T-helper 2 cell treated with Interferon-gamma antibody and Interleukin-4, amounts not matched to agents 100 ng/mL and 5 ng/mL, for 36 hours (primary cell): ENCODE results near the gene STIM1. TPM values are rescaled to one million over a fixed set of nuclear protein-coding genes. Genes with fewer than 3 reads are reported as not detected.

Experiments used
- intact Hi-C: fragments of 100-400 bp; cut with micrococcal nuclease; formaldehyde crosslinking; loops from one replicate; pipeline ENCODE4 v1.15.1; 2023
- total RNA-seq: library from RNA; stranded (reverse); gene quantifications from 2 replicates; pipeline ENCODE4 v1.2.3, GENCODE V29; 2022

STIM1 gene
- total RNA-seq, 1 donor from 2014 or later, result 93.1 TPM

DNA sequence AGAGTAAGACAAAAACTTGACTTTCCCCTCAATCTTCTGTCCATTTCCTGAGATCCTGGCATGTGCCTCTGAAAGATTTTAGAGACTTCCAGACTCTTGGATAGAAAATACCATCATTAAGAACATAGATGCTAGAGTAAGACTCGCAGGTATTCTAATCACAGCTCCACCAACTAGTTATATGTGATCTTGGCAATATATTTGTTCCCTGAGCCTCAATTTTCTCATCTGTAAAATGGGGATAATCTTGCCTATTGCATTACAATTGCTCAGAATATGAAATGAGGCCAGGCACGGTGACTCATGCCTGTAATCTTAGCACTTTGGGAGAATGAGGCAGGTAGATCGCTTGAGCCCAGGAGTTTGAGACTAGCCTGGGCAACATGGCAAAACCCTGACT lies 25.4 kb upstream of the STIM1 start:
- intact Hi-C loops, result no loop called here

DNA sequence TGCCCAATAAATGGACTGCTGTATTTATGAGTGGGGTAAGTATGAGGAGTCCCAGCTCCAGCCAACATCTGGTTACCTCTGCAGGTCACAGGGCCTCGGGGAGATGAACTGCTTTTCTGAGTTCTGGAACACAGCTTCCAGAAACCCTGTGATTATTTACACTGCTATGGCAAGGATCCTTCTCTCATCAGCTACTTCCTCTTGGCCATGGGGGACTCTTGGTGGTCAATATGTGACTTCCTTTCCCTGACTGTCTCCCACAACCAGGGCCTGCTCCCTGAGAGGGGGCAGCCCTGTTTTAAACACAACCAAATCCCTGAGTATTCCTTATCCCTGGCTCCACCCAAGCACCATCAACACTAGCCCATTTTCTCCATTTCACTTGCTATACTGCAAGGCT lies 24.7 kb upstream of the STIM1 start:
- intact Hi-C loops, result no loop called here

DNA sequence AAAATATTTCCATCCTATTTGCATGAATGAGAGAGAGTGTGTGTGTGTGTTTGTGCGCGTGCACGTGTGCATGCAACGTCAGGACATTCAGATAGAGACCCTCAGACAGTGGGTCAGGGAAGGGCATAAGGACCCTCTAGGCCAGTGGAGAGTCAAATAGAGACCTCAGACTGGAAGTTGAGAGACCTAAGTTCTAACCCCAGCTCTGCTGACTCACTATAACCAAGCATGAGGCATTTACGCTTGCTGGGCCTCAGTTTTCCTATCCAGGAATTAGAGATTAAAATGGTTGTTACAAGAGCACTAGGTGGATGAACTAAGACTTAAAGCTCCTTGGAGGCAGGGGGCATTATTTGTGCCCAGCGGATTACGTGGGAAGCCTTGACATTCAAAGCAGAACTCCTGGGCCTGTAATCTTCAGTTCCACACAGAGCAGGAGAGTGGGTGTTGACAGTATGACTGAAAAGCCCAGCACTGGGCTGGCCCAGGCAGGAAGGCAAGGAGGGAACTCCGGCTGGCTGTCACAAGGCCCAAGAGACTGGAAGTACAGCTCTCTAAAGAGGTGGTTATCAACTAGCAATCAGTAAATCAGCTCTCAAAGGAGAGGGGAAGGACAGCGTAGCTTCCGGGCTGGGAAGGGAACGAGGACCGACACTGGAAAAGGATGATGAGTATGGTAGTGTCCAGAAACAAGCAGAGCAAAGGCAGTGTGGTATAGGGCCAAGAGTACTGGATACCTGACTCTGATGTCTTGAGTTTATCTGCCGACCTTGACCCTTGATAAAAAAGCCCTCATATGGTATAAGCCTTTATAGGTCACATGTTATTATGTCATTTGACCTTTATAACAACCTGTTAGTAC lies 23.9 kb upstream of the STIM1 start:
- intact Hi-C loops, result no loop called here

DNA sequence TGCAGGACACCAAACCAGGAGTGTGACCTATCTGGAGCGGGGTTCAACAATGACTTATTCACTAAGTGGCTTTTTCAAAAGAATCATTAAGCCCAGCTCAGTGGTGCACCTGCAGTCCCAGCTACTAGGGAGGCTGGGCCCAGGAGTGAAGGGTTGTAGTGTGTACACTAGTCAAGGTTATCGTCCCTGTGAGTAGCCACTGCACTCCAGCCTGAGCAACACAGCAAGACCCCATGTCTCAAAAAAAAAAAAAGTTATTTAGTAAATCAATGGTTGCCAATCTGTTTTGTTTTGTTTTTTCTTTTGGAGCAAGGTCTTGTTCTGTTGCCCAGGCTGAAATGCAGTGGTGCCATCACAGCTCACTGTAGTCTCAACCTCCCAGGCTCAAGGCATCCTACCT lies 22.6 kb upstream of the STIM1 start:
- intact Hi-C loops, result no loop called here

DNA sequence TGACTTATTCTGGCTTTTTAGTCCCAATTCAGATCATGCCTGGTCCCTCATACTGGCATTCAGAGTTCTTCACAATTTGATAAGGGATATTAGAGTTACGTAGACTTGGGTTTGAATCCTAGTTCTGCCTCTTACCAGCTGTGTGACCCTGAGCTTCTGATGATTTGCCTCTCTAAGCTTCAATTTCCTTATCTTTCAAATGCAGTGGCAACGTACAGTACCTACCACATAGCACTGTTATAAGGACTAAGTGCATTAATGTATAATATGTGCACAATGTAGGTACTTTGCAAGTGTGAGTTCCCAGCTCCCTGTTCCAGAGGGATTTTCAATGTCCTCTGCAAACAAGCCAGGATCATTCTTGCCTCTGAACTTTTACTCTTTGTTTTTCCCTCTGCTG lies 22.0 kb upstream of the STIM1 start:
- intact Hi-C loops, result no loop called here

DNA sequence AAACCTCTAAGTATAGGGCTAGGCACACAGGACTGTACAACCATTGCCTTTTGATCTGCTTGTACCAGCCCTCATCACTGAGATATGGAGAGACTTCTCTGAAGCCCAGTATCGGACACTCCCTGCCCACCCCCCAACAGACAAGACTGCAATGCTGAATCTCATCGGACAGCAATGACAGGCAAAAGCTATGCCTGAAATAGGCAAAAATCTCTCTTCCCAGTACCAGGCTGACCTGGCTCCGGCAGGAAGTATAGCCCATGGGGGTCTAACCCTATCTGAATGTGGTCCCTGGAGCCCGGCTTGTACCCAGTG lies 21.2 kb upstream of the STIM1 start:
- intact Hi-C loops, result no loop called here

DNA sequence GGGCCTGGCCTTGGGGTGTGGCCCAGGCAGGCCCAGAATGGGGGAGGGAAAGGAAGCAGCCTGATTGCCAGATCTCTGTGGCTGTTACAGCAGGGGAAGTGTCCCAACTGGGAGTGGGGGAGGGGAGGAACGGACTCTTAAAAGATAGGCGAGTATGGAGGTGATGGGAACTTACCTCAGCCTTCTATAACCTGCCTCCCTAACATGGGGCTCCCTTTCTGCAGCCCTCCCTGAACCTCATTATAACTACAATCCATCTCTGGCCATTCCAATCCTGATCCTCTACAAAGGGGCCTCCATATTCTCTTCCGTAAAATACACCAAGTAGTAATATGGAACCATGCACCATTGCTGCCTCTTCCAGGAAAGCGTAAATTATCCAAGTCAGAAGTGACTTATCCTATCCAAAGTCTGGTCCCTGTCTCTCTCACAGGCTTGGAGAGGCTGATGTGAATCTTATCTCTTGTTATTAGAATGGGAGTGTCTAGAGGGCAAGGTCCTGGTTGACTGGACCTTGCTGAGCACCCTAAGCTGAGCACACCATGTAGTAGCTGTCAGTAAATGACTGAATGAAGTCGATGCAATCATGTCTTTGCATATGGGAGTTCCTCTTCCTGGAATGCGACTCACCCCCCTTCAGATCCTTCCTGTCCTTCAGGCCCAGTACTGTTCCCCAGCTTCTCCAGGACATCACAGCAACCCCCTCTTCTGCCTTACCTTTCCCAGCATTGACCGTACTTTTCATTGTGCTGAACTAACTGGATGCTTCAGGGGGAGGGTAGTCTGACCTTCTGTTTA lies 20.6 kb upstream of the STIM1 start:
- intact Hi-C loops, result no loop called here

DNA sequence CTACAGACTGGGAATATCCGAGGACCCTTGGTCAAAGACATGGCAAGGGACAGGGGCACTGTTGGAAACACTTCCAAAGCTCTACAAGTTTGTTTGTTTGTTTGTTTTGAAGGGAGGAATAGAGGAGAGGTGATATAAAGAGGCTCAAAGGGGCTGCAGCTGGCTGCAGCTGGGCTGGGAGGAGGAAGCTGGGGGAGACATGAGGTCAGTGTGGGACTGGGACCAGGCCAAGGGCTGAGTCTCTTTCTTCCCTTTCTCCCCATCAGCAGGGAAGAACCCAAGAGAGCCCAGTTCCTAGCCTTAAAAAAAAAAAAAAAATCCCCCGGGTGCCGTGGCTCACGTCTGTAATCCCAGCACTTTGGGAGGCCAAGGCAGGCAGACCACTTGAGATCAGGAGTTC lies 19.7 kb upstream of the STIM1 start:
- intact Hi-C loops, result no loop called here

DNA sequence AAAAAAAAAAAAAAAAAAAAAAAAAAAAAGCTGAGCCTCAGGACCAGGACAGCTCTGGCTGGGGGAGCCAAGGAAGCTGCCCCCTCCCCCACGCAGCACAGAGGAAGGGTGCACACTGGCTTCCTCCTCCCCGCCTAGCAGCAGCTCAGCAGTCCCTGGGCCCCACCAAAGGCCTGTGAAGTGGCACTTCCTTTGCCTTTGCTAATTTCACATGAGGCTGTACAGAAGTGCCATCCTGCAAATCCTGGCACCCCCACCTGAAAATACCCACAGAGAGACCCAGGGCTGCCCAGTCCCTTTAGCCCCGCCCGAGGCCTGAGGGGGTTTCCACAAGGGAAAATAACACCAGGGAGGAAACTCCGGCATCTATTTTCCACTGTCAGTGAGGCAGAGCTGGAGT lies 18.6 kb upstream of the STIM1 start:
- intact Hi-C loops, result no loop called here

DNA sequence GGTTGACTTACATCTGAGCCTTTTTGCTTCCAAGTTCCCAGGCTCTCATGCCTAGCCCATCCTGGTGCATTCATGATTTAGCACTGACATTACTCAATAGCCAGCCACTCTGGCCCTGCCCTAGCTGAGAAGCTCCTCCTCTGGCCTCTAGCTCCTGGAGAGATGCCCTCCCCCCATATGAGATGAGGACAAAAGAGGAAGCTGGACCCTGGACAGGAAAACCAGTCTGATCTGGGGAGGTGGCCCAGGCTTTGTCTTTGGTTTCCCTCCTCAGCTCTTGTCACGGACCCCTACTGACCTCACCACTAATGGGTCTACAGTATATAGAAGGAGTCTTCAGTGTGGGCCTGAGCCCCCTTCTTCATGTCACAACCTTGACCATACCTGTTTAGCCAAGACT lies 17.7 kb upstream of the STIM1 start:
- intact Hi-C loops, result no loop called here

DNA sequence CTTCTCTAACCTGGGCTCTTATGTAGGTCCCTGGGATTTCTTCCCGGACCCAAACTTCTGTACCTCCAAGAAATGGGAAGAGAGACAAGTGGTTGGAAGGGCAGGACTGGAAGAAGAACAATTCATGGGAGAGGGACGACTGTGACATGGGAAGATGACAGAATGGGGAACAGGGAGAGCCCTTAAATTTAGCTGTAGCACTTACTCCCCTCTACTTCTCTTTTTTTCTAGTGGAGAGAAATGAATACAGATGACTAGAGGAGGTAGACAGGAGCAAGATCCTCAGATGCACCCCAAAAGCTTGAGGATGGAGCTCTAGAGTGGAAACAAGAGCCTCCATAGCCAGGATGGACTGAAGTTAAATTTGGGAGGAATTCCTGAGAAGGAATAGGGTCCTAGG lies 17.0 kb upstream of the STIM1 start:
- intact Hi-C loops, result no loop called here

DNA sequence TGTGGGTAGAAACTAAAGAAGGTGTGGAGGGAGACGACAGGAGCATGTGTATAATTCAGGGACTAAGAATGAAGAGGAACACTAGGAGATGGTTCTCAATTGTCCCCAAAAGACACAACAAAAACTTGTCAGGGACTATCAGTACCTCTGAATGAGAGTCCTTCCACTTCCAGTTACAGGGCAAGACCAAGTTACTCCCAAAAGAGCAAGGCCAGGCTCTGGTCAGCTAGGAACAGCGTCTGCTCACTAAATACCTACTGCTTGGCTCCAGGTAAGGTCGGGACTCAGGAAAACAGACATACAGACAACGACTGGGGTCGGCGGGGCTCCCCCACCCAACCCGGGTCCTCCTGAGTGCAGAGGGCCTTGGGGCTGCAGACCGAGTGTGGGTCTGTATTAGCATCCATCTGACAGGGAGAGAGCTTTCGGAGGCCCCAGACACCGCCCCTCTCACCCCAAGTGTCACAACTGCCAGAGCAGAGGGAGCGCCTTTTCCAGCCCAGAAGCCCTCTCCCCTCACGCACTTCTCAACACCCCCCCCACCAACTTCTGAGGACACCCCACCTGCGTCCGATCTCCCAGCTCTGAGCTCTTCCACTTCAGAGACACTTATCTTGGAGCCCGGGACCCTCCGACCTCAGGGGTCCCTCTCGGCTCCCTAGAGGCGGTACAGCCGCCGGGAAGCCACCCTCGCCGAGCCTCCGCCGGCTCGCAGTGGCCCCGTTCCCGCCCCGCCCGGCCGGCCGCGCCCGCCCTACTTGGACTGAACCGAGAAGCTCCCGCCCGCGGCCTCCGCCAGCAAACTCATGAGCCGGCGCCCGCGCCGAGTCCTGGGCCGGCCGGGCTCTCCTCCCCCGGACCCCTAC lies 15.2 kb upstream of the STIM1 start:
- intact Hi-C loops, result no loop called here

DNA sequence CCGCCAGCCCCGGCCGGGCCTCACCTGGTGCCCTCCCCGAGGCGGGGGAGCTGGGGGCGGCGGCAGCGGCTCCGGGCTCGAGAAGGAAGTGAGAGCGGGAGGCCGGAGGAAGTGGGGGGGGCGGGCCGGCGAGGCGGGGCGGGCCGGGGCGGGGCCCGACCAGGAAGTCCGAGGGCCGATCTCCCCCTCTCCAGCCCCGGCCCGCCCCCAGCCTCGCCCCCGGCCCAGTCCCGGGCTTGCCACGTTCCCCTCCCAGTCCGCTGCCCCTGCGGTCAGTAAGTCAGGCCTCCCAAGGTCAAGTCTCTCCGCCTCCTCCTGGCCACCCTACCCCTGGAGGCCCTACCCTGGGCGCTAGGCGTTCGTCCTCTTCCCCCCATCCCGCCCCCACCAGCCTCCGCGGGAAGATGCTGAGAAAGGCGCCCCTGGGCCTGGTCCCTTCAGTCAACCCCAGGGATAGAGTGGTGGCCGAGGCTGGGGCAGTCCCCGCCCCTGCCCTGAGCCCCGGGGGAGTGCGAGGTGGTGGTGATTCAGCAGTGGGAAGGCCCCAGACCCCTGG lies 14.5 kb upstream of the STIM1 start, which contains the start of gene RHOG:
Gene RHOG (minus strand): TSS at position 90 of the 556 bp plus-strand sequence. CDS start 12,821 bp downstream, outside the sequence.
- intact Hi-C loops, result loop anchor here (1.0 kb wide), 4 partner anchors 13 to 253 kb away; partner anchors contain the start of genes NUP98 and RRM1

DNA sequence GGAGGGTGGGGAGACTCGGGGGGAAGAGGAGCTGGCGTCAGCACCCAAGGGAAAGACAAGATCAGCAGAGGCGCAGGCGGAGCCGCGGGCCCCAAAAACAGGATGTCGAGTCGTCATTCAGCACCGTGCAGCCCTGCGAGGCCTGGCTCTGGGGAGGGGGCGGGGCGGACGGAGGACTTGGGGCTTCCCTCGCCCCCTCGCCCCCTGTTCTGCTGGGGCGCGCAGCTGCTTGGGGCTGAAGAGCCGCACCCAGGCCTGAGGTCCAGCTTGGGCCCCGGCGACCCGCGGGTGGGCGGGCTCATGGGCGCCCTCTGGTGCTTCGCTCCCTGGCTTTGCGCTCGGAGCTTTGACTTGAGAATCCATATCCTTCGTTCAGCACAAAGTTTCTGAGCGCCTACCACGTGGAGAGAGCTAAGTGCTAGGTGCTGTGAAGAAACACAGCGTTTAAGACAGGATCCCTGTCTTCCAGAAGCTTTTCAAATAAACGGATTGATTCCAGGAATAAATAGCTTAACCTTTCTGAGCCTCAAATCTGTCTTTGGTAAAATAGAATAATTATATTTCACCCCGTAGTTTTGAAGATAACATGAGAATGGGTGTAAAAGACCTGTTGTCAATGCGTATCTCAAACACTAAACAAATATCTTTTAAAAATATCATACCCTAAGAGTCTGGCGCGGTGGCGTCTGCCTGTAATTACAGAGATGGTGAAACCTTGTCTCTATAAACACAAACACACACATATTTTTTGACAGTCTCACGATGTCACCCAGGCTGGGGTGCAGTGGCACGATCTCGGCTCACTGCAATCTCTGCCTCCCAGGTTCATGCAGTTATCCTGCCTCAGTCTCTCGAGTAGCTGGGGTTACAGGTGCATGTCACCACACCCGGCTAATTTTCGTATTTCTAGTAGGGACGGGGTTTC lies 13.8 kb upstream of the STIM1 start:
- intact Hi-C loops, result loop anchor here (1.0 kb wide), 4 partner anchors 13 to 253 kb away; partner anchors contain the start of genes NUP98 and RRM1

DNA sequence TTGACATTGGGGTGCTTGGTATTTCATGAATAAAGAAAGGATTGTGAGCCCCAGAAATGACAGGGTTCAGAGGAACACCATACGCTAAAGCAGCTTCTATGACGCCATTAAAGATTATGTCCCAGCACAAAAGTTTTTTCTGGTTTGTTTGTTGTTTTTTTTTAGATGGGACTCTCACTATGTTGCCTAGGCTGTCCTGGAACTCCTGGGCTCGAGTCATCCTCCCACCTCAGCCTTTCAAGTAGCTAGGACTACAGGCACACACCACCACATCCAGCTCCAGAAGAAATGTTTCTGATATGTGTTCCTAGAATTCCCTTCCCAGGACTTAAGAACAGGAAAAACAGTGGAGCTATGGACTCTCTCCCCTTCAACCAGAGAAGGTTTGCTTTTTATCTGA lies 12.1 kb upstream of the STIM1 start:
- intact Hi-C loops, result no loop called here

DNA sequence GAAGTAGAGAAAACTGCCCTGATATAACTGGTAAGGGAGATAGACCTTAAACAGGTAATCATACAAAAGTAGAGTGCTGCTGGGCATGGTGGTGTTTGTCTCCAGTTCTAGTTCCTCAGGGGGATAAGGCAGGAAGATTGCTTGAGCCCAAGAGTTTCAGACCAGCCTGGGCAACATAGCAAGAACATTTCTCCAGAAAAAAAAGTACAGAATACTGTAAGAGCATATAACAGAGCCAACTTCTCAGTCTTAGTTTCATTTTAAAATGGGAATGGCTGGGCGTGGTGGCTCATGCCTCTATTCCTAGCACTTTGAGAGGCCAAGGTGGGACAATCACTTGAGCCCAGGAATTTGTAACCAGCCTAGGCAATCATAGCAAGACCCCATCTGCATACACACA lies 10.2 kb upstream of the STIM1 start:
- intact Hi-C loops, result no loop called here

DNA sequence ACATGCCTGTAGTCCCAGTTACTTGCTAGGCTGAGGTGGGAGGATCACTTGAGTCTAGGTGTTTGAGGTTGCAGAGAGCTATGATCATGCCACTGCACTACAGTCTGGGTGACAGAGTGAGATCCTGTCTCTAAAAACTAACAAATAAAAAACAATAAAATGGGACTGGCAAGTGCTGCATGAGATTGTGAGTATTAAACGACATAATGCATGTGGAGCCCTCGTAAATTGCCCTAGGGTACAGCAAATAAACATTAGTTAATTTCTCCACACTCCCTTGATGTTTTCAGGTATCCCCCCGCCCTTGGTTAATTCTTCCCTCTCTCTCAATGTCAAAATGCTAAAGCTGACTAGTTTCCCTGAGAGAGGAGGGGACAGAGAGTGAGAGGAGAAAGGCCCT lies 9.8 kb upstream of the STIM1 start:
- intact Hi-C loops, result no loop called here

DNA sequence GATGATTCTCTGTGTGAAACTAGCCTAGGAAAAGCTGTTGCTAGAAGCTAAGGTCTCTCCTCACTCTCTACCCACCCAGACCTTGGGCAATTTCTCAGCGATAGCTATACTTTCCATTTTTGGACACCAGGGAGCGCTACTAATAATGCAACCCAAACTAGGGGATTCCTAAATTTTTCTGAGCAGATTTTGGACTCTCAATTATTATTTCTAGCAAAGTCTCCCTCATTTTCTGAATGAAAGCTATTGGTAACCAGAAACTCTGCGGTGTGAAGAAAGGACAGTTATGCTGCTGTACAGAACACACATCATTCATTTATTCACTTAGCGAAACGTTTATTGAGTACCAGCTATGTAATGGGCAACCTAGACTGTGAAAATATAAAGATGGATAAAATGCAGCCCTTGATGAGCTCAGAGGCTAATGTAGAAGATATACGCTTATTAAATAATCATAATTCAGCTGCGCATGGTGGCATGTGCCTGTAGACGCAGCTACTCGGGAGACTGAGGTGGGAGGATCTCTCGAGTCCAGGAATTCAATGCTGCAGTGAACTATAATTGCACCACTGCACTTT lies 6.1 kb upstream of the STIM1 start:
- intact Hi-C loops, result loop anchor here (1.0 kb wide), 1 partner anchor 223 kb away; no protein-coding TSS in a partner anchor

DNA sequence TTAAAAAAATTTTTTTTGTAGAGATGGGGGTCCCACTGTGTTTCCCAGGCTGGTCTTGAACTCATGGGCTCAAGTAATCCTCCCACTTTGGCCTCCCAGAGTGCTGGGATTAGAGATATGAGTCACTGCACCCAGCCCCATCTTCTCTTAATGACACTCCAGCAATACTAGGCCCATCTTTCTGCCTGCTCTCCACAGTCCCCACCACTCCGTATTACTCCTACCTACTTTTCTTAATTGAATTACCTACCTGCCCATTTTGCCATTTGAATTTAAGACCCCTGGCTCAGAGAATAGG lies 2.0 kb upstream of the STIM1 start:
- intact Hi-C loops, result no loop called here
